ENCODE data around the gene GABRR2. TPM values are rescaled to one million over a fixed set of nuclear protein-coding genes. Genes with fewer than 3 reads are reported as not detected.

GABRR2 gene
- total and polyA plus RNA-seq, 7 experiments from 2014 or later, result 0.40 to 1.9 (median 1.5) TPM; not detected in 2

Other genes with a start within 250 kb of the GABRR2 start
- 100 to 1,000 TPM; 108 to 822 (median 763) TPM for gene PNRC1, start 234.5 kb downstream of the GABRR2 start, total RNA-seq
- 100 to 1,000 TPM; 755 to 789 TPM for gene PNRC1, start 234.5 kb downstream of the GABRR2 start, polyA plus RNA-seq
- gene SRSF12, start 197.2 kb downstream of the GABRR2 start, total RNA-seq, result under 1 TPM in 1 of 5 experiments, not detected in 4; 0.56 TPM
- gene SRSF12, start 197.2 kb downstream of the GABRR2 start, polyA plus RNA-seq, result under 1 TPM in 1 of 2 donors, not detected in 1; 0.05 TPM
- gene PM20D2, start 169.2 kb downstream of the GABRR2 start, total RNA-seq, result 10 to 100 TPM in 2 of 5 experiments, 1 to 10 TPM in 3; 4.6 to 12.7 (median 9.5) TPM
- gene PM20D2, start 169.2 kb downstream of the GABRR2 start, polyA plus RNA-seq, result 1 to 10 TPM; 7.1 to 7.3 TPM
- not detected for gene GABRR1, start 97.9 kb downstream of the GABRR2 start, total RNA-seq
- gene GABRR1, start 97.9 kb downstream of the GABRR2 start, polyA plus RNA-seq, result not detected
- gene UBE2J1, start 37.4 kb upstream of the GABRR2 start, total RNA-seq, result 10 to 100 TPM; 18.8 to 47.7 (median 27.7) TPM
- gene UBE2J1, start 37.4 kb upstream of the GABRR2 start, polyA plus RNA-seq, result 10 to 100 TPM; 25.1 to 33.8 TPM
- 10 to 100 TPM in 2 of 5 experiments, 1 to 10 TPM in 3; 7.3 to 12.1 (median 9.6) TPM for gene RRAGD, start 97.0 kb upstream of the GABRR2 start, total RNA-seq
- 1 to 10 TPM; 2.4 to 3.2 TPM for gene RRAGD, start 97.0 kb upstream of the GABRR2 start, polyA plus RNA-seq
- 1 to 10 TPM; 3.1 to 6.6 (median 3.8) TPM for gene ANKRD6, start 117.9 kb upstream of the GABRR2 start, total RNA-seq
- gene ANKRD6, start 117.9 kb upstream of the GABRR2 start, polyA plus RNA-seq, result 1 to 10 TPM in 1 of 2 donors, under 1 TPM in 1; 0.71 to 2.2 TPM

Measured in naive thymus-derived CD4-positive, alpha-beta T cell (primary cell).